Astrocyte of the spinal cord (primary cell): ENCODE measurements around the gene CETP.

Experiments
- DNase-seq: peaks from one replicate; pipeline ENCODE4 v3.0.0; 2011; ENCODE audit warnings: low read depth, low spot score
- H3K4me3 ChIP-seq: 2 replicates; pipeline ENCODE4 v1.5.1; 2011; ENCODE audit warnings: low read depth, mild to moderate bottlenecking, low read length, moderate library complexity
- in situ Hi-C: cut with HindIII; loops from 2 replicates; pipeline ENCODE4 v1.10.0; 2017; ENCODE audit warnings: low sequenced_read_pairs
- TF ChIP-seq, protein P1 (sequence below): IDR thresholded peaks from 2 replicates; pipeline ENCODE4 v1.5.1; 2012; ENCODE audit warnings: low read depth, mild to moderate bottlenecking, low read length, inconsistent platforms

CETP gene

GRCh38 chr16:56960681-56961281 lies 969 bp upstream of the CETP start:
- DNase-seq: no peak
- no peak overlapping the region for H3K4me3 ChIP-seq
- in situ Hi-C loops: no loop called here
- TF ChIP-seq, protein P1, sequence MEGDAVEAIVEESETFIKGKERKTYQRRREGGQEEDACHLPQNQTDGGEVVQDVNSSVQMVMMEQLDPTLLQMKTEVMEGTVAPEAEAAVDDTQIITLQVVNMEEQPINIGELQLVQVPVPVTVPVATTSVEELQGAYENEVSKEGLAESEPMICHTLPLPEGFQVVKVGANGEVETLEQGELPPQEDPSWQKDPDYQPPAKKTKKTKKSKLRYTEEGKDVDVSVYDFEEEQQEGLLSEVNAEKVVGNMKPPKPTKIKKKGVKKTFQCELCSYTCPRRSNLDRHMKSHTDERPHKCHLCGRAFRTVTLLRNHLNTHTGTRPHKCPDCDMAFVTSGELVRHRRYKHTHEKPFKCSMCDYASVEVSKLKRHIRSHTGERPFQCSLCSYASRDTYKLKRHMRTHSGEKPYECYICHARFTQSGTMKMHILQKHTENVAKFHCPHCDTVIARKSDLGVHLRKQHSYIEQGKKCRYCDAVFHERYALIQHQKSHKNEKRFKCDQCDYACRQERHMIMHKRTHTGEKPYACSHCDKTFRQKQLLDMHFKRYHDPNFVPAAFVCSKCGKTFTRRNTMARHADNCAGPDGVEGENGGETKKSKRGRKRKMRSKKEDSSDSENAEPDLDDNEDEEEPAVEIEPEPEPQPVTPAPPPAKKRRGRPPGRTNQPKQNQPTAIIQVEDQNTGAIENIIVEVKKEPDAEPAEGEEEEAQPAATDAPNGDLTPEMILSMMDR: no peak

GRCh38 chr16:56961386-56961785 lies 364 bp upstream of the CETP start:
- H3K4me3 ChIP-seq: no peak overlapping the region
- no peak for DNase-seq
- in situ Hi-C loops: no loop called here
- TF ChIP-seq, protein P1: no peak

- TF ChIP-seq, protein P1: peak; percentile 83
- no peak overlapping the region for H3K4me3 ChIP-seq
- peak; percentile 75 for DNase-seq
- in situ Hi-C loops: no loop called here
These were observed 2.7 kb downstream of the CETP start for GRCh38 chr16:56964243-56965148.

DNA sequence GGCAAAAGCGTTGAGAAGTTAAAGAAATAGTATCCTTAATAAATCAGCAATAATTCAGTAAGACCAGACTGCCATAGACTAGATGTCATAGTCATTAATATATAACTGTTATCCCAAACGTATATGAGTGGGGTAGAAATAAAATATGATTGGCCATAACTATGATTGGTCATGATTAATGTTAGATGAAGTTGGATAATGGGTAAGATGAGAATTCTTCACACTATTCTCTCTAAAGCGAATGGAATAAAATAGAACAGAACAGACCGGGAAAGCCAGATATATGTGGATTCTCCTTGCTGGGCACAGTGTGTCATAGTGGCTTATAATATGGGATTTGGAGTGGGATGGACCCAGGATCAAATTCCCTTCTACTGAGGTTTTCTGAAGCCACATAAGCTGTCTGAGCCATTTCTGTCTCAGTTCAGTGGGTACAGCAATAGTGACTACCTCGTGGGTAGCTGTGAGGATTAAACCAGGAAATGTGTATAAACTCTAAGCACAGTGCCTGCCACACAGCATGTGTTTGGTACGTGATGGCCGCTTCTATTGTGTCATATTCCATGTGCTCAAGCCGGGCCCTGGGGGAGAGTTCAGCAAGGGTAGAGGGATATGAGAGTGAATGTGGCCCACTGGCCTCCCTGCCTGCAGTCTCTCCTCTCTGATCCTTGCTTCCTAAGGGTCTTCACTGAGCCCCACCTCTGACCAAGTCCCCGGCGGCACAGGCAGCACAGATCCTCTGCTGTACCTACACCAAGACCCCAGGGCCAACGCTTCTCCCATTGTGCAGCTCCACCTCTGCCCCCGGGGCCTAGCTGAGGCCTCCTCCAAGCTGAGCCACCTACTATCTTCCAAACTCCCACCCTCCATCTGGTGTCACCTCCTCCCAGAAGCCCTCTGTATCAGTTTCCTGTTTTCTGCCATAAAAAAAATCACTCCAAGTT lies 3.7 kb downstream of the CETP start:
- no peak for DNase-seq
- H3K4me3 ChIP-seq: no peak overlapping the region
- TF ChIP-seq, protein P1: no peak
- in situ Hi-C loops: no loop called here

GRCh38 chr16:56966093-56966475 lies 4.3 kb downstream of the CETP start:
- TF ChIP-seq, protein P1: no peak
- DNase-seq: no peak
- H3K4me3 ChIP-seq: no peak overlapping the region
- in situ Hi-C loops: no loop called here

DNA sequence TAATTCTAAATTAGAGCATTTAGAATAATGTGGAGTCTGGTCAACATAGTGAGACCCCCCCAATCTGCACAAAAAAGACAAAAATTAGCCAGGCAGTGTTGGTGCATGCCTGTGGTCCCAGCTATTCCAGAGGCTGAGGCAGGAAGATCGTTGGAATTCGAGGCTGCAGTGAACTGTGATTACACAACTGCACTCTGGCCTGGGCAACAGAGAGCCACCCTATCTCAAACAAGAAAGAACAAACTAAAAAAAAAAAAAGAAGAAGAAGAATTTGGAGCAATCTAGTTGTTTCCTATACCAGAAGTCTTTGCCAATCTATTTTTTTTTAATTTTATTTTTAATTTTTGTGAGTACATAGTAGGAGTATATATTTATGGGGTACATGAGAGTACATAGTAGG lies 6.0 kb downstream of the CETP start:
- TF ChIP-seq, protein P1: no peak
- no peak for DNase-seq
- in situ Hi-C loops: no loop called here
- no peak overlapping the region for H3K4me3 ChIP-seq
